ENCODE results near the gene ARPC5L. TPM values are rescaled to one million over a fixed set of nuclear protein-coding genes. Genes with fewer than 3 reads are reported as not detected.

Gene ARPC5L
- total RNA-seq, 1 experiment from 2014 or later = 50.0 TPM

GRCh38 chr9:124854161-124854560 lies 7.8 kb upstream of the ARPC5L start:
- no peak for ATAC-seq
- intact Hi-C loops (cut with micrococcal nuclease) = loop anchor here (10.0 kb wide), 1 partner anchor 439 kb away; the partner anchor contains the start of gene PSMB7
- BruUV-seq (replicated peaks) = no TSS peak
- H3K79me2 ChIP-seq (ENCODE audit: insufficient read depth, low read length) = peaks cover 13% of the 10 kb centered on the region
- H3K9ac ChIP-seq (ENCODE audit: low read length) = no peak overlapping the region
- peaks cover 32% of the 10 kb centered on the region for H4K20me1 ChIP-seq (ENCODE audit: insufficient read depth)
- no peak overlapping the region for H2AFZ ChIP-seq (ENCODE audit: low read depth, low read length, poor library complexity, severe bottlenecking)
- H3K36me3 ChIP-seq (ENCODE audit: control insufficient read depth in 1 of 2, insufficient read depth in 2 of 2, low read length in 2 of 2) = peaks cover 17 to 23% of the 10 kb centered on the region in 2 experiments
- no peaks in the 10 kb centered on the region for H3K27me3 ChIP-seq (ENCODE audit: insufficient read depth, low read length)
- ChIA-PET POLR2A (no interaction called here), CTCF (interaction anchor here (0.8 to 11.7 kb wide), 8 partner anchors 13 to 518 kb away, joined by 3 to 601 read pairs (median 10); partner anchors contain the start of genes NR6A1 and OLFML2A), RAD21 (ENCODE audit: low non-redundant PET in 1 of 2, low total read pairs in 2 of 2, uncharacterized antibody in 2 of 2, unreplicated experiment in 2 of 2) (interaction anchor here (1.2 to 3.3 kb wide), 4 partner anchors 77 to 83 kb away, joined by 4 to 49 read pairs (median 30); partner anchors contain the start of genes NR6A1 (in 2 of the 2) and OLFML2A (in 2 of the 2))
- no peaks in the 10 kb centered on the region for H3K9me3 ChIP-seq (ENCODE audit: control insufficient read depth in 1 of 2, insufficient read depth in 1 of 2, low read depth in 1 of 2, low read length in 2 of 2)
- no peaks in the 10 kb centered on the region for H3K9me2 ChIP-seq (ENCODE audit: insufficient read depth)
- H3K4me2 ChIP-seq (ENCODE audit: low read length) = no peak overlapping the region
- no peak overlapping the region for H3K4me3 ChIP-seq (replicated peaks in 1 of 2; ENCODE audit: low read depth in 1 of 2, low read length in 2 of 2)
- no peak overlapping the region for H3K27ac ChIP-seq (ENCODE audit: low read depth, low read length)
- no peak for DNase-seq (ENCODE audit: low read depth, low spot score)
- peaks cover 5 to 42% of the 10 kb centered on the region in 2 experiments; a peak in 3 of 4 replicates for H3K4me1 ChIP-seq (ENCODE audit: control insufficient read depth in 1 of 2, insufficient read depth in 2 of 2, low read length in 2 of 2)
- TF ChIP-seq CEBPB (IDR thresholded peaks at IDR 0.05; ENCODE audit: low read depth) = no peak
- TF ChIP-seq FOSL1 (IDR thresholded peaks at IDR 0.05; ENCODE audit: low read depth) = no peak

GRCh38 chr9:124854822-124855221 lies 7.1 kb upstream of the ARPC5L start:
- intact Hi-C loops (cut with micrococcal nuclease) = loop anchor here (5.0 to 10.0 kb wide), 2 partner anchors 287 to 440 kb away; partner anchors contain the start of genes PSMB7 and SCAI
- CTCF ChIA-PET = interaction anchor here (0.8 to 11.7 kb wide), 6 partner anchors 14 to 522 kb away, joined by 3 to 601 read pairs (median 16); partner anchors contain the start of genes NR6A1 and OLFML2A

More at GRCh38 chr9:124854822-124855221, 7.1 kb upstream of the ARPC5L start:
- no peaks in the 10 kb centered on the region for H3K9me2 ChIP-seq (ENCODE audit: insufficient read depth)
- no peak overlapping the region for H3K4me2 ChIP-seq (ENCODE audit: low read length)
- no peak overlapping the region for H2AFZ ChIP-seq (ENCODE audit: low read depth, low read length, poor library complexity, severe bottlenecking)
- no peak for ATAC-seq
- H3K4me1 ChIP-seq (ENCODE audit: control insufficient read depth in 1 of 2, insufficient read depth in 2 of 2, low read length in 2 of 2) = peaks cover 5 to 49% of the 10 kb centered on the region in 2 experiments; a peak in 3 of 4 replicates
- no peaks in the 10 kb centered on the region for H3K27me3 ChIP-seq (ENCODE audit: insufficient read depth, low read length)
- no peak overlapping the region for H3K27ac ChIP-seq (ENCODE audit: low read depth, low read length)
- no peaks in the 10 kb centered on the region for H3K9me3 ChIP-seq (ENCODE audit: control insufficient read depth in 1 of 2, insufficient read depth in 1 of 2, low read depth in 1 of 2, low read length in 2 of 2)
- H3K9ac ChIP-seq (ENCODE audit: low read length) = no peak overlapping the region
- no peak for DNase-seq (ENCODE audit: low read depth, low spot score)
- peaks cover 20% of the 10 kb centered on the region for H3K79me2 ChIP-seq (ENCODE audit: insufficient read depth, low read length)
- ChIA-PET POLR2A (interaction anchor here (2.6 to 4.4 kb wide), 2 partner anchors 75 to 83 kb away, joined by 8 to 21 read pairs; partner anchors contain the start of gene NR6A1), RAD21 (ENCODE audit: low non-redundant PET in 1 of 2, low total read pairs in 2 of 2, uncharacterized antibody in 2 of 2, unreplicated experiment in 2 of 2) (interaction anchor here in 1 of 2 experiments (2.3 kb wide), 1 partner anchor 83 kb away, joined by 6 read pairs; the partner anchor contains the start of gene NR6A1)
- H4K20me1 ChIP-seq (ENCODE audit: insufficient read depth) = peaks cover 39% of the 10 kb centered on the region
- H3K4me3 ChIP-seq (replicated peaks in 1 of 2; ENCODE audit: low read depth in 1 of 2, low read length in 2 of 2) = no peak overlapping the region
- H3K36me3 ChIP-seq (ENCODE audit: control insufficient read depth in 1 of 2, insufficient read depth in 2 of 2, low read length in 2 of 2) = peaks cover 23 to 29% of the 10 kb centered on the region in 2 experiments
- BruUV-seq (replicated peaks) = no TSS peak
- no peak for TF ChIP-seq CTCF (IDR thresholded peaks at IDR 0.05 in 2 of 3, conservative IDR thresholded peaks at IDR 0.05 in 1 of 3; ENCODE audit: borderline replicate concordance in 1 of 3, insufficient read depth in 1 of 3, low read depth in 2 of 3, low read length in 2 of 3)
- TF ChIP-seq POLR2AphosphoS5 (IDR thresholded peaks at IDR 0.05; ENCODE audit: low read depth, low read length) = no peak
- TF ChIP-seq ZNF274 (IDR thresholded peaks at IDR 0.05; ENCODE audit: low read depth, low read length) = no peak
- TF ChIP-seq ELF1 (IDR thresholded peaks at IDR 0.05; ENCODE audit: borderline replicate concordance, low read depth) = no peak
- TF ChIP-seq TCF7L2 (IDR thresholded peaks at IDR 0.05; ENCODE audit: borderline replicate concordance, extremely low read depth, insufficient read depth, insufficient read length) = no peak

Data from HCT116 (cell line).